NCI-H1092 (cell line): Measurements from ENCODE around the gene ZNF598.
"Not testable (repeated sequence)": the region's sequence is repeated elsewhere in the genome, so short reads cannot be mapped to it uniquely, and the experiment has no call there.

Experiments
- DNase-seq: peaks from one replicate; lab custom pipeline; 2025; lab: John Stamatoyannopoulos, UW

ZNF598 gene

DNA sequence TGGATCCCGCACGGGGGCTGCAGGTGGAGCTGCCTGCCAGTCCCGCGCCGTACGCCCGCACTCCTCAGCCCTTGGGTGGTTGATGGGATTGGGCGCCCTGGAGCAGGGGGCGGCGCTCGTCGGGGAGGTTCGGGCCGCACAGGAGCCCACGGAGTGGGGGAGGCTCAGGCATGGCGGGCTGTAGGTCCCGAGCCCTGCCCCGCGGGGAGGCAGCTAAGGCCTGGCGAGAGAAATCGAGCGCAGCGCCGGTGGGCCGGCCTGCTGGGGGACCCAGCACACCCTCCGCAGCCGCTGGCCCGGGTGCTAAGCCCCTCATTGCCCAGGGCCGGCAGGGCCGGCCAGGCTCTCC, 51.5 kb downstream of the ZNF598 start:
- DNase-seq: not testable (repeated sequence)

DNA sequence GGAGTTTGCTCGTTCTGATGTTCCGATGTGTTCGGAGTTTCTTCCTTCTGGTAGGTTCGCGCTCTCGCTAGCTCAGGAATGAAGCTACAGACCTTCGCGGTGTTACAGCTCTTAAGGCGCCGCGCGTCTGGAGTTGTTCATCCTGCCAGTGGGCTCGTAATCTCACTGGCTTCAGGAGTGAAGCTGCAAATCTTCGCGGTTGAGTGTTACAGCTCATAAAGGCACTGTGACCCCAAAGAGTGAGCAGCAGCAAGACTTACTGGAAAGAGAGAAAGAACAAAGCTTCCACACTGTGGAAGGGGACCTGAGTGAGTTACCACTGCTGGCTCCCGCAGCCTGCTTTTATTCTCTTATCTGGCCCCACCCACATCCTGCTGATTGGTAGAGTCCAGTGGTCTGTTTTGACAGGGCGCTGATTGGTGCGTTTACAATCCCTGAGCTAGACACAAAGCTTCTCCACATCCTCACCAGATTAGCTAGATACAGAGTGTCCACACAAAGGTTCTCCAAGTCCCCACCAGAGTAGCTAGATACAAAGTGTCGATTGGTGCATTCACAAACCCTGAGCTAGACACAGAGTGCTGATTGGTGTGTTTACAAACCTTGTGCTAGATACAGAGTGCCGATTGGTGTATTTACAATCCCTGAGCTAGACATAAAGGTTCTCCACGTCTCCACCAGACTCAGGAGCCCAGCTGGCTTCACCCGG, 52.0 kb downstream of the ZNF598 start:
- not testable (repeated sequence) for DNase-seq

DNA sequence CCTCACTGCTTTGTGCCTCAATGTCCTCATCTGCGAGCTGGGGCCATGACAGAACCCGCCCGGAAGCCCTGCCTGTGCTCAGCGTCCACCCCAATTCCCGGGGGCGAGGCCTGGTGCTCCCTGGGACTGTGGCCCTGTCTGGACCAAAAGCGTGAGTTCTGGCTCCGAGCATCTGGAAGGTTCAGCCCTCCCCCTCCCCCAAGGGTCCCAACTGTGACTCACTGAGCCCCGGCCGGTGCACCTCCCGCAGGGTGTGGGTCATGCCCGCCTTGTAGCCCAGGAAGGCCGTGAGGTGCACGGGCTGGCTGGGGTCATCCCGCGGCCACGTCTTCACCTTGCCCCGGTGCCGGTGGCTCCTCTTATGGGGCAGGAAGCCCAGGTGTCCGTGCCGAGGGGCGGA, 55.9 kb downstream of the ZNF598 start:
- no peak for DNase-seq

DNA sequence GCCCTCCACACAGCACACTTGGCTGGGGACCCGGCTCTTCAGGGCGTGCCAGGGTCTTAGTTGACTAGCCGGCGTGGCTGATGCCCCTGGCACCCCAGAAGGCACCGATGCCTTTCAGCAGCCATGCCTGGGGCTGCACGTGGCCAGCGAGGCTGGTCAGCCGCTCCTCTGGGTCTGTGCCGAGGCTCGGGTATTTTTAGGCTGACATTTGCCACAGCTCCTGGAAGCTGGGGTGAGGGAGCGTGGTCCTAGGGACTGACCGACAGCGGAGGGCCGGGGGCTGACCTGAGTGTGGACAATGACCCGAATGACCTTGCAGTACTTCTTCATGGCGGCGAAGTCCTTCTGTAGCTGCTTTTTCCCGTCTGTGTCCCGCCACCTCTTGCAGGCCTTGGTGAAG, 59.1 kb downstream of the ZNF598 start:
- no peak for DNase-seq

DNA sequence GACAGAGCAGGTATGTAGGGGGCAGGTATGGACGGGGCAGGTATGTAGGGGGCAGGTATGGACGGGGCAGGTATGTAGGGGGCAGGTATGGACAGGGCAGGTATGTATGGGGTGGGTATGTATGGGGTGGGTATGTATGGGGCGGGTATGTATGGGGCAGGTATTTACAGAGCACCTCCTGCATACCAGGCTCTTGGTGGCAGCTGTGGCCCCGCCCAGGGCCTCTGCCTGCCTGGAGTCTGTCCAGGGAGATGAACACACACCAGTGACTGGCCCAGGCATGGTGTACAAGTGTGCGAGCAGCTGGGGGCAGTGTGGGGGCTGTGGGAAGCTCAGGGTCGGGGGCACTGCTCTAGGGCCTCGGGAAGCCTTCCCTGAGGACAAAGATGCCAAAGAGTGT, 59.6 kb downstream of the ZNF598 start:
- no peak for DNase-seq

DNA sequence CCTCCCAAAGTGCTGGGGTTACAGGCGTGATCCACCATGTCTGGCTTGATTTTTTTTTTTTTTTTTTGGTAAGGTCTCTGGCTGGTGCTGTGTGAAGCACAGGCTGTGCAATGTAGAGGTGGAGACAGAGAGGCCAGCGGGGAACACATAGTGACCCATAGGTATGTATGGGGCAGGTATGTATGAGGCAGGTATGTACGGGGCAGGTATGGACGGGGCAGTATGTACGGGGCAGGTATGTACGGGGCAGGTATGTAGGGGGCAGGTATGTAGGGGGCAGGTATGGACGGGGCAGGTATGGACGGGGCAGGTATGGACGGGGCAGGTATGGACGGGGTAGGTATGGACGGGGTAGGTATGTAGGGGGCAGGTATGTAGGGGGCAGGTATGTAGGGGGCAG, 60.1 kb downstream of the ZNF598 start:
- no peak for DNase-seq
